ENCODE measurements around the gene RASGRF2. TPM values are rescaled to one million over a fixed set of nuclear protein-coding genes. Genes with fewer than 3 reads are reported as not detected.
A peak's percentile ranks its signal among the peaks of the same experiment; 100 is the strongest.

Gene RASGRF2
- total and polyA plus RNA-seq, 2 donors = 0.76 to 1.8 TPM

DNA sequence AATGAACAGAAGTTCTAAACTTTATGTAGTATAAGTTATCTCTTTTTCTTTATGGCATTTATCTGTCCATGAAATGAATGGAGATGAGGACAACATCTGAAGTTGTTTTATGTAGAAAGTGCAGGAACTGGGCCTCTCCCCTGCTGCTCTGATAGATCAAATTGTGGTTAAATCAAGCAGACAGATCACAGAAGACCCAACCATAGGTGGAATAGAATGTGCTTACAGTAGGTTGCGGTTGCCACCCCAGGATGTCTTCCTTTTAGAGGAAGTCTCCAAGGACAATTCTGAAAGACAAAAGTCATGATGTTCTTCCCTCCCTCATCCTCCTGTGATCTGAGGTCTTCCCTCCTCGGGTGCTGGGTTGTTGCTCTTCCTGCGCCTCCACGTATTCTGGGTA is 12.9 kb downstream of the RASGRF2 start:
- peak in 2 of 9 donors; percentile 32 to 33 for DNase-seq (ENCODE audit: low read depth in 6 of 9, low spot score in 9 of 9)
- no peak overlapping the region for H3K27ac ChIP-seq (ENCODE audit: low read depth in 1 of 2, low read length in 1 of 2)
- no peak overlapping the region for H3K4me3 ChIP-seq (ENCODE audit: low read length in 2 of 2)
- no peaks in the 10 kb centered on the region for H3K27me3 ChIP-seq (ENCODE audit: control insufficient read depth in 2 of 2, insufficient read depth in 1 of 2, low read length in 1 of 2)
- no peaks in the 10 kb centered on the region for H3K36me3 ChIP-seq (ENCODE audit: control insufficient read depth in 2 of 2, insufficient read depth in 2 of 2, low read length in 1 of 2)
- H3K4me1 ChIP-seq (ENCODE audit: control insufficient read depth in 2 of 2, insufficient read depth in 2 of 2, low read length in 2 of 2) = peaks cover 6 to 8% of the 10 kb centered on the region in 2 donors
- no peaks in the 10 kb centered on the region for H3K9me3 ChIP-seq (ENCODE audit: control insufficient read depth in 2 of 2, insufficient read depth in 1 of 2, low read length in 1 of 2)
- 67% methylated on average over 4 of the region's 4 CpGs for WGBS

DNA sequence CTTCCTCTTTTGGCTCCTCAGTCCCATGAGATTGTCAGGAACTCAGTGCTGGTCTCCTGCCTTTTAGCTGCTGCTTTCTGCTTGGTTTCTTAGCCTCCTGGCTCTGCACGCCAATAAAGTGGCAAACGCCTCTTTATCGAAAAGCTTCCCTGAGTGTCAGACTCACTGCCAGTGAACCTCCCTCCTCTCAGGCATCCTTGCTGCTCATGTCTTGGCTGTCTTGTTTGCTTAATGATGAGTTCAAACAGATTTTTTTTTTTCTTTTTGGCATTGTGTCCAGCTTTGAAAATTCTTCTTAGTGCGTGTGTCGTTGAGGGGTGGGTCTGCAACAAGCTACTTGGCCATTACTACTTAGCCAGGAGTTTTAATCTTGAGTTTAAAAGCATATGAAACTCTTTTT is 14.9 kb downstream of the RASGRF2 start:
- WGBS = 82% methylated on average over 5 of the region's 5 CpGs
- no peak overlapping the region for H3K27ac ChIP-seq (ENCODE audit: low read depth in 1 of 2, low read length in 1 of 2)
- DNase-seq (ENCODE audit: low read depth in 6 of 9, low spot score in 9 of 9) = no peak

DNA sequence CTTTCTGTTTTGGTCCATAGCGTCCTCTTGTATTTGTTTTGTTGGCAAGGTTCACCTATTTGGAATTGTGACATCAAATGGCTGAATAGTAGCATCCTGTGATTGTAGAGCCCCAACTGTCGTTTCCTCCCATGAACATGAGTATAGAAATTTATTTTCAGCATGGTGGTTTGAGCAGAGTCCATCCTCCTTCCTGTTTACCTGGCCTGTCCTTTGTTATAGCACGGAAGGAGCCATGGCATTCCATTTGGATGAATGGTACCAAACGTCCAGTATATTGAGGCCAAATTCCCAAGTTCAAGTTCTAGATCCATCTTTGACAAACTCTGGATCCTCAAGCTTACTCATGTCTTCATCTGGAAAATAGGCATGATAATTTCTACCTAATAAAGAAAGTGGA is 16.8 kb downstream of the RASGRF2 start:
- peaks cover 6 to 8% of the 10 kb centered on the region in 2 donors for H3K4me1 ChIP-seq (ENCODE audit: control insufficient read depth in 2 of 2, insufficient read depth in 2 of 2, low read length in 2 of 2)
- no peak overlapping the region for H3K27ac ChIP-seq (ENCODE audit: low read depth in 1 of 2, low read length in 1 of 2)
- H3K27me3 ChIP-seq (ENCODE audit: control insufficient read depth in 2 of 2, insufficient read depth in 1 of 2, low read length in 1 of 2) = no peaks in the 10 kb centered on the region
- no peak for DNase-seq (ENCODE audit: low read depth in 6 of 9, low spot score in 9 of 9)
- 96% methylated on average over 4 of the region's 4 CpGs for WGBS
- no peaks in the 10 kb centered on the region for H3K36me3 ChIP-seq (ENCODE audit: control insufficient read depth in 2 of 2, insufficient read depth in 2 of 2, low read length in 1 of 2)
- H3K4me3 ChIP-seq (ENCODE audit: low read length in 2 of 2) = no peak overlapping the region
- no peaks in the 10 kb centered on the region for H3K9me3 ChIP-seq (ENCODE audit: control insufficient read depth in 2 of 2, insufficient read depth in 1 of 2, low read length in 1 of 2)

More for the DNA sequence above, 14.9 kb downstream of the RASGRF2 start:
- H3K4me1 ChIP-seq (ENCODE audit: control insufficient read depth in 2 of 2, insufficient read depth in 2 of 2, low read length in 2 of 2) = peaks cover 6 to 8% of the 10 kb centered on the region in 2 donors
- H3K9me3 ChIP-seq (ENCODE audit: control insufficient read depth in 2 of 2, insufficient read depth in 1 of 2, low read length in 1 of 2) = no peaks in the 10 kb centered on the region
- H3K36me3 ChIP-seq (ENCODE audit: control insufficient read depth in 2 of 2, insufficient read depth in 2 of 2, low read length in 1 of 2) = no peaks in the 10 kb centered on the region
- no peaks in the 10 kb centered on the region for H3K27me3 ChIP-seq (ENCODE audit: control insufficient read depth in 2 of 2, insufficient read depth in 1 of 2, low read length in 1 of 2)
- H3K4me3 ChIP-seq (ENCODE audit: low read length in 2 of 2) = no peak overlapping the region

DNA sequence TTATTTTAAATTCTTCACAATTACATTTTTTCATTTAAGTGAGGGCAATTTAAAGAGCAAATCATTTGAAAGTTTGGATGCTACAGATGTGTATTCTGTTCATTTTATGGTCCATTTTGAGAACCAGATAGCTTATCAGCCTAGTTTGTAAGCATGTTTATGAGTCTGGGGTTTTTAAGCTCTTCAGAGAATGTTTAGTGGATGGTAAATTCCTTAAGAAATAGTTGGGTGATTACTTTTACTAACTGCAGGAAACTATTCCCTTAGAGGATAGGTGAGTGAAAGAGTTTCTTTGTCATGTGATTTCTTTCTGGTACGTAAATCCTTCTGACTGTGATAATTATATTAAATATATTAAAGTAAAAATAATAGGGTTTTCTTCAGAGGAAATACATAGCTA is 17.6 kb downstream of the RASGRF2 start:
- no peaks in the 10 kb centered on the region for H3K36me3 ChIP-seq (ENCODE audit: control insufficient read depth in 2 of 2, insufficient read depth in 2 of 2, low read length in 1 of 2)
- no peaks in the 10 kb centered on the region for H3K27me3 ChIP-seq (ENCODE audit: control insufficient read depth in 2 of 2, insufficient read depth in 1 of 2, low read length in 1 of 2)
- H3K4me3 ChIP-seq (ENCODE audit: low read length in 2 of 2) = no peak overlapping the region
- peaks cover 6% of the 10 kb centered on the region in 2 donors for H3K4me1 ChIP-seq (ENCODE audit: control insufficient read depth in 2 of 2, insufficient read depth in 2 of 2, low read length in 2 of 2)
- 96% methylated on average over 1 of the region's 1 CpG for WGBS
- no peak for DNase-seq (ENCODE audit: low read depth in 6 of 9, low spot score in 9 of 9)
- no peak overlapping the region for H3K27ac ChIP-seq (ENCODE audit: low read depth in 1 of 2, low read length in 1 of 2)
- no peaks in the 10 kb centered on the region for H3K9me3 ChIP-seq (ENCODE audit: control insufficient read depth in 2 of 2, insufficient read depth in 1 of 2, low read length in 1 of 2)

DNA sequence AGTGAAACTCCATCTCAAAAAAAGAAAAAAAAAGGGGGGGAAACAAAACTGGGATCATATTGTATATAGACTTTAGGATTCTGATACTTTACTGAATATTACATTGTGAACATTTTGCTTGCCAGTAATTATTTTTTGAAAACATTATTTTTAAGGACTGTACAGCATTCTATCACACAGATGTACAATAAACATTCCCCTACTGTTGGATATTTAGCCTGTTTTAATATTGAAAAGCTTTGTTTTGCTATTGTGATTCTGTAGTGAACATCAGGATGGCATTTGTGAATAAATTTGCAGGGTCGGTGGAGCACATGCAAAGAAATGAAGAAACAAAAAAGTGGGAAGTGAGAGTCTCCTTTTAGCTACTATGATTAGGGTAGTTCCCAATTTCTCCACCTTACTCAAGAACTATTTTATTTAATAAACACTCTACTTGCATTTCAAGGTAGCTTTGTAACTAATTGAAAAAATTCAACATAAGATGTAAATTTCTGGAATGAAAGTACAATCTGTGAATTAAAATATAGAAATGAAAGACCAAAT is 18.7 kb downstream of the RASGRF2 start:
- H3K27ac ChIP-seq (ENCODE audit: low read depth in 1 of 2, low read length in 1 of 2) = no peak overlapping the region
- H3K4me1 ChIP-seq (ENCODE audit: control insufficient read depth in 2 of 2, insufficient read depth in 2 of 2, low read length in 2 of 2) = no peaks in the 10 kb centered on the region
- no peaks in the 10 kb centered on the region for H3K9me3 ChIP-seq (ENCODE audit: control insufficient read depth in 2 of 2, insufficient read depth in 1 of 2, low read length in 1 of 2)
- DNase-seq (ENCODE audit: low read depth in 6 of 9, low spot score in 9 of 9) = no peak
- H3K27me3 ChIP-seq (ENCODE audit: control insufficient read depth in 2 of 2, insufficient read depth in 1 of 2, low read length in 1 of 2) = no peaks in the 10 kb centered on the region
- no peaks in the 10 kb centered on the region for H3K36me3 ChIP-seq (ENCODE audit: control insufficient read depth in 2 of 2, insufficient read depth in 2 of 2, low read length in 1 of 2)
- 24% methylated on average over 1 of the region's 1 CpG for WGBS
- H3K4me3 ChIP-seq (ENCODE audit: low read length in 2 of 2) = no peak overlapping the region

DNA sequence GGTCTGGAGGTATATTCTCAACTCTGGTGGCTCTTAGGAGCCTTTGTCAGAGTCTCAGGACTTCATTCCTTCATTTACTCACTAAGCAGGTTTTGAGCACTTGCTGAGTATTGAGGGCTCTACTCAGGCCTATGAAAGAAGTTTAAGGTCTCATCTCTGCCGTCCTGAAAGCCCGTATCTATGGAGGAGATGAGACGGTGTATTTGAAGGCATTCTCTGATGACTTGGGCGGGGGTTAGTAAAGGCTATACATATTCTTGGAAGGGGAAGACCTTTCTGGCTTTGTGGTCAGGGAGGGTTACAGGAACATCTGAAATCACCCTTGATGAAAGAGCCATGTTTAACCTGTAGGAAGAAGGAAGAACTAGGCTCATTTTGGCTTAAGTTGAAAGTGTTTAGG is 21.9 kb downstream of the RASGRF2 start:
- Histone ChIP-seq H3K27me3 (ENCODE audit: control insufficient read depth in 2 of 2, insufficient read depth in 1 of 2, low read length in 1 of 2) (no peaks in the 10 kb centered on the region), H3K9me3 (ENCODE audit: control insufficient read depth in 2 of 2, insufficient read depth in 1 of 2, low read length in 1 of 2) (no peaks in the 10 kb centered on the region), H3K36me3 (ENCODE audit: control insufficient read depth in 2 of 2, insufficient read depth in 2 of 2, low read length in 1 of 2) (no peaks in the 10 kb centered on the region), H3K4me1 (ENCODE audit: control insufficient read depth in 2 of 2, insufficient read depth in 2 of 2, low read length in 2 of 2) (no peaks in the 10 kb centered on the region), H3K4me3 (ENCODE audit: low read length in 2 of 2) (no peak overlapping the region), H3K27ac (ENCODE audit: low read depth in 1 of 2, low read length in 1 of 2) (no peak overlapping the region)
- 84% methylated on average over 4 of the region's 4 CpGs for WGBS
- no peak for DNase-seq (ENCODE audit: low read depth in 6 of 9, low spot score in 9 of 9)

DNA sequence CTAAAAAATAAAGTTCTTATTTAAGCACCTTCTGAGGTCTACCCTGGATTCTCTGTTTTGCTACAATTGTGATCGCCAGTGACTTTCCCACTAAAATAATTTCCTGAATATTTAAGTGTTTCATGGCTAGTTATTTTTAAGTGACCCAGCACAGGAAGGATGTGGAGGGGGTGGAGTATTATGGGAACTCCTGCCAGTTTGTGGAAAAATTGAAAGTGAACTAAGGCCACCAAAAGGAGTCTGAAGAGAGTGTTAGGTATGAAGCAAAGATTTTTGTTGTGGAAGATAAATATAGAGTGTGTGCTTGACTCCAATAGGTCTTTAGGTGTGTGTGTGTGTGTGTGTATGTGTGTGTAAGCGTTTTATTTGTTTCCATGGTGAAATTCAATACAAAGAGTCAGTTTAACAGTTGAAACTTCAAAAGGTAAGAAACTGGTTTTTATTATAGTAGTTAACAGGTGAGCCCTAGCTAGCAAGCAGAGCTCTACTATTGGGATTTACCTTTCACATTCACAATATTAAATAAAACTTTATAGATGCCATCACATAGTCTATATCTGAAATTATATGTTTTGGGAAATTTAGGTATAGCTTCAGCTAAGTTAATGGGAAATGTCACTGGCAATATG is 25.6 kb downstream of the RASGRF2 start:
- H3K9me3 ChIP-seq (ENCODE audit: control insufficient read depth in 2 of 2, insufficient read depth in 1 of 2, low read length in 1 of 2) = no peaks in the 10 kb centered on the region
- no peak overlapping the region for H3K4me3 ChIP-seq (ENCODE audit: low read length in 2 of 2)
- no peaks in the 10 kb centered on the region for H3K36me3 ChIP-seq (ENCODE audit: control insufficient read depth in 2 of 2, insufficient read depth in 2 of 2, low read length in 1 of 2)
- no peaks in the 10 kb centered on the region for H3K4me1 ChIP-seq (ENCODE audit: control insufficient read depth in 2 of 2, insufficient read depth in 2 of 2, low read length in 2 of 2)
- DNase-seq (ENCODE audit: low read depth in 6 of 9, low spot score in 9 of 9) = no peak
- WGBS = 43% methylated on average over 2 of the region's 2 CpGs
- no peaks in the 10 kb centered on the region for H3K27me3 ChIP-seq (ENCODE audit: control insufficient read depth in 2 of 2, insufficient read depth in 1 of 2, low read length in 1 of 2)
- H3K27ac ChIP-seq (ENCODE audit: low read depth in 1 of 2, low read length in 1 of 2) = no peak overlapping the region

DNA sequence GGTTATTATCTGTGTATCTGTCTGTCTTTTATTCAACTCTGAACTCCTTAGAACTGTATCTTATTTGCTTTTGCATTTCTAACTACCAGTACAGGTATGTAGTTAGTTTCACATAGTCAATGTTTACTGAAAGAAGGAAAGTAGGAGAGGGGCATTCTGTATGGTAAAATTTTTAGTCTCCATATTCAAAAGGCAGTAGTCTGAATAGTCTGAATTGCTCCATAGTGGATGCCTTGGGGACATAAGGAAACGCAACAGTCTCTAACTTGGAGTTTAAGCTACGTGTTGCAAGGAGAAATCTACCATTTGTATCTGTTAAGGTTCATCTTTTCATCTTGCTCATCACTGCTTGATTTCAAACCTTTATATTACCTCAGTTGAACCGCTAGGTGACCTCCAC is 26.2 kb downstream of the RASGRF2 start:
- Histone ChIP-seq H3K27ac (ENCODE audit: low read depth in 1 of 2, low read length in 1 of 2) (no peak overlapping the region), H3K4me3 (ENCODE audit: low read length in 2 of 2) (no peak overlapping the region), H3K9me3 (ENCODE audit: control insufficient read depth in 2 of 2, insufficient read depth in 1 of 2, low read length in 1 of 2) (no peaks in the 10 kb centered on the region), H3K36me3 (ENCODE audit: control insufficient read depth in 2 of 2, insufficient read depth in 2 of 2, low read length in 1 of 2) (no peaks in the 10 kb centered on the region), H3K27me3 (ENCODE audit: control insufficient read depth in 2 of 2, insufficient read depth in 1 of 2, low read length in 1 of 2) (no peaks in the 10 kb centered on the region), H3K4me1 (ENCODE audit: control insufficient read depth in 2 of 2, insufficient read depth in 2 of 2, low read length in 2 of 2) (no peaks in the 10 kb centered on the region)
- 97% methylated on average over 3 of the region's 3 CpGs for WGBS
- no peak for DNase-seq (ENCODE audit: low read depth in 6 of 9, low spot score in 9 of 9)

DNA sequence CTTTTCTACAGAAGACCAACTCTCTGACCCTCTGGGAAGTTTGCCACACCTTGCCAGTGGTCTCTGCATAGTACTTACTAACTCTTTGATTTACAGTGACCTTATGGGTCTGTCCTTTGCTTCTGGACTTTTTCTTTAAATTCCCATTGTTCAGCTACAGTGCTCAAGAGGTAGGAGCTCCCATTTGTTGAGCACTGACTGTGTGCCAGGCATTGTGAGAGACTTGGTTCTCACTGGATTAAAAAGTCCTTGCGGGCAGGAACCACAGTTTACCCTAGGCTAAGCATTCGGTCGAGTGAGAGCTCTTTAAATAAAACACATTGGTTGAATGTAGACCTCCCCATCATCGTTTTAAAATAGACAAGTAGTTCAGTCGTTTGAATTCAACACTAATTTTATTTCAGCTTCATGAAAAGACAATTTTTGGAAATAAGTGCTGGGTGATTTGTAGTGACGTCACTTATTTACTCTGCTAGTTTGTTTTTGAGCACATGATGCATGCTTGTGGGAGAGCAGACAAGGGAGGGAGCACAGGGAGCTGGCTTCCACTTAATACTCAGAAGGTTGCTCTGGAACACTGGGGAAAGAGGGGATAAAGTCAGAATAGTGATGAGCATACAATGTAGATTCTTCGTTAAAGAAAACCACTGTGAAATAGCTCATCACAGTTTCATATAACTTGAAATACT is 27.1 kb downstream of the RASGRF2 start:
- Histone ChIP-seq H3K4me1 (ENCODE audit: control insufficient read depth in 2 of 2, insufficient read depth in 2 of 2, low read length in 2 of 2) (no peaks in the 10 kb centered on the region), H3K36me3 (ENCODE audit: control insufficient read depth in 2 of 2, insufficient read depth in 2 of 2, low read length in 1 of 2) (no peaks in the 10 kb centered on the region), H3K27me3 (ENCODE audit: control insufficient read depth in 2 of 2, insufficient read depth in 1 of 2, low read length in 1 of 2) (no peaks in the 10 kb centered on the region), H3K9me3 (ENCODE audit: control insufficient read depth in 2 of 2, insufficient read depth in 1 of 2, low read length in 1 of 2) (no peaks in the 10 kb centered on the region), H3K4me3 (ENCODE audit: low read length in 2 of 2) (no peak overlapping the region), H3K27ac (ENCODE audit: low read depth in 1 of 2, low read length in 1 of 2) (no peak overlapping the region)
- WGBS = 98% methylated on average over 7 of the region's 7 CpGs
- DNase-seq (ENCODE audit: low read depth in 6 of 9, low spot score in 9 of 9) = no peak
